Upper lobe of right lung (tissue), 1 donor: ENCODE measurements around the gene GPR158. TPM values are rescaled to one million over a fixed set of nuclear protein-coding genes. Genes with fewer than 3 reads are reported as not detected.

Source experiments
- ATAC-seq: fragments of 200-7000 bp; cut with Tn5 transposase; one replicate; pipeline ENCODE4 v1.9.1; 2020; ENCODE audit warnings: mild to moderate bottlenecking, moderate library complexity
- DNase-seq: peaks from one replicate; pipeline ENCODE4 v3.0.0-alpha.2; 2020
- H3K27ac ChIP-seq: fragments of 200-600 bp; one replicate; pipeline ENCODE4 v1.8.0; 2022
- H3K27me3 ChIP-seq: fragments of 200-600 bp; one replicate; pipeline ENCODE4 v1.8.0; 2022; ENCODE audit warnings: mild to moderate bottlenecking
- H3K36me3 ChIP-seq: fragments of 200-600 bp; one replicate; pipeline ENCODE4 v1.8.0; 2022
- H3K4me1 ChIP-seq: fragments of 200-600 bp; one replicate; pipeline ENCODE4 v1.8.0; 2022
- H3K4me3 ChIP-seq: fragments of 200-600 bp; one replicate; pipeline ENCODE4 v1.8.0; 2022; ENCODE audit warnings: mild to moderate bottlenecking
- H3K9me3 ChIP-seq: fragments of 200-600 bp; one replicate; pipeline ENCODE4 v1.8.0; 2022
- intact Hi-C: fragments of 100-400 bp; cut with DNase I; formaldehyde crosslinking; loops from one replicate; pipeline ENCODE4 v1.11.0; 2022
- total RNA-seq: library from RNA; stranded (reverse); fragmentation: NEBNext Ultra II Directional; extraction: Animal tissue kit (Norgen Biotek cat#: 25700); gene quantifications from one replicate; pipeline ENCODE4 v1.2.1, GENCODE V29; 2021
- TF ChIP-seq, protein P1 (sequence below): fragments of 200-600 bp; IDR thresholded peaks from one replicate; pipeline ENCODE4 v1.8.0; 2022; ENCODE audit warnings: antibody characterized with exemption
- donor health status: DM: no; HTN: yes; CAD: no; lungs with severe emphysema.

The GPR158 gene
- total RNA-seq, 1 donor from 2014 or later = not detected

- intact Hi-C loops = no loop called here
- no peak overlapping the region for H3K4me3 ChIP-seq
- ATAC-seq (no peak), DNase-seq (no peak)
- no peaks in the 10 kb centered on the region for H3K36me3 ChIP-seq
- H3K4me1 ChIP-seq = no peaks in the 10 kb centered on the region
- no peak overlapping the region for H3K27ac ChIP-seq
- H3K27me3 ChIP-seq = no peaks in the 10 kb centered on the region
- H3K9me3 ChIP-seq = no peaks in the 10 kb centered on the region
- TF ChIP-seq, protein P1, sequence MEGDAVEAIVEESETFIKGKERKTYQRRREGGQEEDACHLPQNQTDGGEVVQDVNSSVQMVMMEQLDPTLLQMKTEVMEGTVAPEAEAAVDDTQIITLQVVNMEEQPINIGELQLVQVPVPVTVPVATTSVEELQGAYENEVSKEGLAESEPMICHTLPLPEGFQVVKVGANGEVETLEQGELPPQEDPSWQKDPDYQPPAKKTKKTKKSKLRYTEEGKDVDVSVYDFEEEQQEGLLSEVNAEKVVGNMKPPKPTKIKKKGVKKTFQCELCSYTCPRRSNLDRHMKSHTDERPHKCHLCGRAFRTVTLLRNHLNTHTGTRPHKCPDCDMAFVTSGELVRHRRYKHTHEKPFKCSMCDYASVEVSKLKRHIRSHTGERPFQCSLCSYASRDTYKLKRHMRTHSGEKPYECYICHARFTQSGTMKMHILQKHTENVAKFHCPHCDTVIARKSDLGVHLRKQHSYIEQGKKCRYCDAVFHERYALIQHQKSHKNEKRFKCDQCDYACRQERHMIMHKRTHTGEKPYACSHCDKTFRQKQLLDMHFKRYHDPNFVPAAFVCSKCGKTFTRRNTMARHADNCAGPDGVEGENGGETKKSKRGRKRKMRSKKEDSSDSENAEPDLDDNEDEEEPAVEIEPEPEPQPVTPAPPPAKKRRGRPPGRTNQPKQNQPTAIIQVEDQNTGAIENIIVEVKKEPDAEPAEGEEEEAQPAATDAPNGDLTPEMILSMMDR = no peak
Observed at GRCh38 chr10:25532213-25532612, 357.4 kb downstream of the GPR158 start.

DNA sequence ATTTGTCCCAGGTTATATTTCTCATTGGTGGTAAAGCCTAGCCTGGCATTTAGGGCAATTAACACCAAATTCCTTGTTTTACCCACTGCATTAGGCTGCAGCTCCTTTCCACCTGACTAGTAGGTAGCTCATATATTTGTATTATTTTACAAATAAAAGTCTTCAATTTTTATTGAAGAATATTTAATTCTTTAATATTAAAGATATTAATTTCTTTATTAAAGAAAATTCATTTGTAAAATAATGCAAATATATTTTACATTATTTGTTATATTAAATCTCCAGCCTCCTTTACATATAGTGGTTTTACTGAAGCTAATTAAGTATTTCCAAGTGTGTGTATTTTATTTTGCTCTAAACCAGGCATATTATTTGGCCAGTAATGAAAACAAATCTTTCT is 361.2 kb downstream of the GPR158 start:
- TF ChIP-seq, protein P1 = no peak
- intact Hi-C loops = no loop called here
- DNase-seq = no peak

GRCh38 chr10:25547382-25547781 is 372.6 kb downstream of the GPR158 start:
- TF ChIP-seq, protein P1 = no peak
- intact Hi-C loops = no loop called here
- ATAC-seq = no peak
- H3K36me3 ChIP-seq = no peaks in the 10 kb centered on the region
- DNase-seq = no peak
- no peak overlapping the region for H3K4me3 ChIP-seq
- no peak overlapping the region for H3K27ac ChIP-seq
- H3K9me3 ChIP-seq = no peaks in the 10 kb centered on the region
- no peaks in the 10 kb centered on the region for H3K4me1 ChIP-seq
- no peaks in the 10 kb centered on the region for H3K27me3 ChIP-seq

More for the DNA sequence above, 361.2 kb downstream of the GPR158 start:
- Histone ChIP-seq H3K36me3 (no peaks in the 10 kb centered on the region), H3K4me1 (no peaks in the 10 kb centered on the region), H3K4me3 (no peak overlapping the region), H3K27me3 (no peaks in the 10 kb centered on the region), H3K9me3 (no peaks in the 10 kb centered on the region), H3K27ac (no peak overlapping the region)
- no peak for ATAC-seq

- intact Hi-C loops = no loop called here
- DNase-seq = no peak
- no peak for ATAC-seq
- Histone ChIP-seq H3K27me3 (no peaks in the 10 kb centered on the region), H3K4me1 (no peaks in the 10 kb centered on the region), H3K4me3 (no peak overlapping the region), H3K36me3 (no peaks in the 10 kb centered on the region), H3K27ac (no peak overlapping the region), H3K9me3 (no peaks in the 10 kb centered on the region)
- TF ChIP-seq, protein P1 = no peak
Observed at GRCh38 chr10:25552283-25552919, 377.6 kb downstream of the GPR158 start.

DNA sequence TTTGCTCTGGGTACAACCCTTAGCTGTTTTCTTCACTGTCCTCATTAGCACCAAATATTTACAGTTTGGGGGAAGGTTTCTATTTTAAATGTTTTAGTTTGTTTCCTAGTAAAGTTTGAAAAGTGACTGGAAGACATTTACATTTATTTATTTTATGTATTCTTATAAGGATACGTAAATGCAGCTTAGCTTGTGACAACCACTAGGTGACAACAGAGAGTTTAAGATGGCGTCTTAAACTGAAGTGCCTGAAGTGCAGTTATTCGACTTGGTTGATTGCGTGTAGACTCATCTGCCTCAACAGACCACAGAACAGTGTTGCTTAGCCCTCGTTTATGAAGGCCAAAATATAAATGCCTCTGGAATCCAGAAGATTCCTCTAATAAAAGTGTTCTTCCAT is 381.1 kb downstream of the GPR158 start:
- ATAC-seq (no peak), DNase-seq (no peak)
- no peak overlapping the region for H3K4me3 ChIP-seq
- no peaks in the 10 kb centered on the region for H3K36me3 ChIP-seq
- no peak overlapping the region for H3K27ac ChIP-seq
- H3K27me3 ChIP-seq = no peaks in the 10 kb centered on the region
- intact Hi-C loops = no loop called here
- no peaks in the 10 kb centered on the region for H3K9me3 ChIP-seq
- TF ChIP-seq, protein P1 = no peak
- H3K4me1 ChIP-seq = no peaks in the 10 kb centered on the region

DNA sequence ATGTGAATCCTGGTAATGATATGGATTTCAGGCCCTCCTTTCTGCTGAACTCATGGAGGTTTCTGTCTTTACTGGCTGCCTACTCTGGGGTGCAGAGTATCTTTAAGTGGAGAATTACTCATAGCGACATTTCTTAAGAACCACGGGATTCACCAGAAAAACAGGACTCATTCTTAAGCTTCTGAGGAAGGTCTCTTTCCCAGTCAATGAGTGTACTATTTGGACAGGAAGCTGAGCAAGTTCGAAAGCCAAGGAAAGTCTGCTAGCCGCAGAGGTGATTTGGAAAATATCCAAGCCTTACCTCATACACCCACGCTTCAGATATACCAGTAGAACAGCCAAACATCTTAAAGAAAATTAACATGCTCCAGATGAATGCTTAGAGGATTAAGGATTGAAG is 381.7 kb downstream of the GPR158 start:
- Histone ChIP-seq H3K27ac (no peak overlapping the region), H3K4me3 (no peak overlapping the region), H3K4me1 (no peaks in the 10 kb centered on the region), H3K27me3 (no peaks in the 10 kb centered on the region), H3K36me3 (no peaks in the 10 kb centered on the region), H3K9me3 (no peaks in the 10 kb centered on the region)
- DNase-seq (no peak), ATAC-seq (peak; percentile 34)
- TF ChIP-seq, protein P1 = no peak
- intact Hi-C loops = no loop called here
